WERI-Rb-1 (cell line): ENCODE data around the gene PPP3CA.
"Not testable (repeated sequence)": the region's sequence is repeated elsewhere in the genome, so short reads cannot be mapped to it uniquely, and the experiment has no call there.

Experiments used
- DNase-seq: peaks from one replicate; pipeline ENCODE4 v3.0.0-alpha.2; 2020
- H3K27ac ChIP-seq: fragments of 250-450 bp; sonication (Bioruptor Pico); 2 replicates; pipeline ENCODE4 v1.5.1; 2020; ENCODE audit warnings: mild to moderate bottlenecking, moderate library complexity
- H3K27me3 ChIP-seq: fragments of 250-450 bp; sonication (Bioruptor Pico); 2 replicates; pipeline ENCODE4 v1.5.1; 2021; ENCODE audit warnings: mild to moderate bottlenecking, low read depth, moderate library complexity; ENCODE audit not compliant: insufficient read depth, severe bottlenecking
- H3K36me3 ChIP-seq: fragments of 250-450 bp; sonication (Bioruptor Pico); 2 replicates; pipeline ENCODE4 v1.5.1; 2020; ENCODE audit warnings: mild to moderate bottlenecking, moderate library complexity
- H3K4me3 ChIP-seq: 2 replicates; pipeline ENCODE4 v1.5.1; 2011; ENCODE audit warnings: low read depth, mild to moderate bottlenecking, control low read depth, low read length
- H3K9me3 ChIP-seq: fragments of 250-450 bp; sonication (Bioruptor Pico); 2 replicates; pipeline ENCODE4 v1.5.1; 2021; ENCODE audit warnings: mild to moderate bottlenecking, moderate library complexity; ENCODE audit not compliant: severe bottlenecking
- CTCF ChIP-seq: IDR thresholded peaks from 2 replicates; pipeline ENCODE4 v1.5.1; 2011; ENCODE audit warnings: low read depth, mild to moderate bottlenecking, control low read depth, inconsistent platforms, low read length

Gene PPP3CA

GRCh38 chr4:101184668-101185067 is 162.7 kb downstream of the PPP3CA start:
- Histone ChIP-seq H3K36me3 (no peaks in the 10 kb centered on the region), H3K9me3 (no peaks in the 10 kb centered on the region), H3K4me3 (no peak overlapping the region), H3K27me3 (no peaks in the 10 kb centered on the region), H3K27ac (no peak overlapping the region)
- TF ChIP-seq CTCF: no peak
- no peak for DNase-seq

- TF ChIP-seq CTCF: no peak
- Histone ChIP-seq H3K4me3 (no peak overlapping the region), H3K9me3 (no peaks in the 10 kb centered on the region), H3K27me3 (no peaks in the 10 kb centered on the region), H3K27ac (no peak overlapping the region), H3K36me3 (no peaks in the 10 kb centered on the region)
- DNase-seq: no peak
These were observed 163.5 kb downstream of the PPP3CA start for GRCh38 chr4:101183666-101184373.

- Histone ChIP-seq H3K9me3 (no peaks in the 10 kb centered on the region), H3K4me3 (no peak overlapping the region), H3K36me3 (no peaks in the 10 kb centered on the region), H3K27me3 (no peaks in the 10 kb centered on the region), H3K27ac (no peak overlapping the region)
- TF ChIP-seq CTCF: no peak
- no peak for DNase-seq
These were observed 164.1 kb downstream of the PPP3CA start for GRCh38 chr4:101183221-101183620.

- not testable (repeated sequence) for H3K27me3 ChIP-seq, H3K36me3 ChIP-seq, DNase-seq, H3K4me3 ChIP-seq, H3K9me3 ChIP-seq, H3K27ac ChIP-seq
These were observed 164.6 kb downstream of the PPP3CA start for GRCh38 chr4:101182688-101183087.

GRCh38 chr4:101178731-101179130 is 168.6 kb downstream of the PPP3CA start:
- Histone ChIP-seq H3K27ac (no peak overlapping the region), H3K27me3 (no peaks in the 10 kb centered on the region), H3K9me3 (no peaks in the 10 kb centered on the region), H3K4me3 (no peak overlapping the region), H3K36me3 (no peaks in the 10 kb centered on the region)
- no peak for TF ChIP-seq CTCF
- no peak for DNase-seq

GRCh38 chr4:101177154-101177553 is 170.2 kb downstream of the PPP3CA start:
- no peak for DNase-seq
- TF ChIP-seq CTCF: no peak
- Histone ChIP-seq H3K9me3 (no peaks in the 10 kb centered on the region), H3K4me3 (no peak overlapping the region), H3K27me3 (no peaks in the 10 kb centered on the region), H3K27ac (no peak overlapping the region), H3K36me3 (no peaks in the 10 kb centered on the region)
